Transverse colon (tissue), 4 donors: ENCODE data around the gene LRBA.

Experiments
- CTCF ChIP-seq, 5 experiments: fragments of 200-600 bp in 3 of 5; fragments of 450-650 bp in 2 of 5; sonication (generic) in 3 of 5; IDR thresholded peaks; 1 replicate in 2 of 5; 2 replicates in 3 of 5; pipeline ENCODE4 v1.5.1; 2016 to 2017; ENCODE audit warnings: antibody characterized with exemption in 5 of 5, inconsistent platforms in 3 of 5, mild to moderate bottlenecking in 2 of 5, moderate library complexity in 1 of 5
- POLR2A ChIP-seq: fragments of 450-650 bp; IDR thresholded peaks from one replicate; pipeline ENCODE4 v1.6.1; 2016; ENCODE audit warnings: antibody characterized with exemption, mild to moderate bottlenecking, moderate library complexity
- POLR2AphosphoS5 ChIP-seq, 3 donors: sonication (generic); formaldehyde crosslinking; IDR thresholded peaks; one replicate each; pipeline ENCODE4 v1.6.1; 2016; ENCODE audit warnings: antibody characterized with exemption in 3 of 3

- no peak for TF ChIP-seq CTCF (IDR thresholded peaks at IDR 0.05)
- TF ChIP-seq POLR2A, result no peak
- no peak for TF ChIP-seq POLR2AphosphoS5 (IDR thresholded peaks at IDR 0.05)
Measured at GRCh38 chr4:150648123-150648522, 367.0 kb downstream of the LRBA start.
